ENCODE measurements around the gene TTLL8. TPM values are rescaled to one million over a fixed set of nuclear protein-coding genes. Genes with fewer than 3 reads are reported as not detected.

The TTLL8 gene
- total RNA-seq, 1 experiment from 2014 or later, result not detected

- ChIA-PET POLR2A (no interaction called here), CTCF (interaction anchor here (0.7 kb wide), 1 partner anchor 182 kb away, joined by 3 read pairs; no protein-coding TSS in a partner anchor), RAD21 (ENCODE audit: low non-redundant PET in 1 of 2, low total read pairs in 2 of 2, uncharacterized antibody in 2 of 2, unreplicated experiment in 2 of 2) (no interaction called here)
- BruUV-seq (replicated peaks), result no TSS peak
- Histone ChIP-seq H3K9me2 (ENCODE audit: insufficient read depth) (no peaks in the 10 kb centered on the region), H3K9ac (ENCODE audit: low read length) (no peak overlapping the region), H3K4me1 (ENCODE audit: control insufficient read depth in 1 of 2, insufficient read depth in 2 of 2, low read length in 2 of 2) (no peaks in the 10 kb centered on the region), H3K4me3 (replicated peaks in 1 of 2; ENCODE audit: low read depth in 1 of 2, low read length in 2 of 2) (no peak overlapping the region), H2AFZ (ENCODE audit: low read depth, low read length, poor library complexity, severe bottlenecking) (no peak overlapping the region), H3K9me3 (ENCODE audit: control insufficient read depth in 1 of 2, insufficient read depth in 1 of 2, low read depth in 1 of 2, low read length in 2 of 2) (peaks cover 0 to 16% of the 10 kb centered on the region in 2 experiments; a peak in 2 of 4 replicates), H3K4me2 (ENCODE audit: low read length) (no peak overlapping the region), H4K20me1 (ENCODE audit: insufficient read depth) (no peaks in the 10 kb centered on the region), H3K27ac (ENCODE audit: low read depth, low read length) (no peak overlapping the region), H3K27me3 (ENCODE audit: insufficient read depth, low read length) (no peaks in the 10 kb centered on the region), H3K36me3 (ENCODE audit: control insufficient read depth in 1 of 2, insufficient read depth in 2 of 2, low read length in 2 of 2) (no peaks in the 10 kb centered on the region), H3K79me2 (ENCODE audit: insufficient read depth, low read length) (no peaks in the 10 kb centered on the region)
- TF ChIP-seq YY1 (IDR thresholded peaks at IDR 0.05; ENCODE audit: extremely low read depth, insufficient replicate concordance, low read depth, low read length), result no peak
- TF ChIP-seq EZH2phosphoT487 (IDR thresholded peaks at IDR 0.05; ENCODE audit: borderline replicate concordance), result no peak
- TF ChIP-seq POLR2A (IDR thresholded peaks at IDR 0.05; ENCODE audit: borderline replicate concordance, extremely low read depth, insufficient read depth, insufficient read length), result no peak
- TF ChIP-seq CBX3 (IDR thresholded peaks at IDR 0.05; ENCODE audit: low read depth), result no peak
- no peak for TF ChIP-seq JUND (IDR thresholded peaks at IDR 0.05)
- no peak for TF ChIP-seq ATF3 (IDR thresholded peaks at IDR 0.05)
- TF ChIP-seq ZNF274 (IDR thresholded peaks at IDR 0.05; ENCODE audit: low read depth, low read length), result no peak
- TF ChIP-seq REST (IDR thresholded peaks at IDR 0.05; ENCODE audit: low read depth), result no peak
- TF ChIP-seq FOSL1 (IDR thresholded peaks at IDR 0.05; ENCODE audit: low read depth), result no peak
- no peak for TF ChIP-seq CEBPB (IDR thresholded peaks at IDR 0.05; ENCODE audit: low read depth)
- no peak for TF ChIP-seq EGR1 (IDR thresholded peaks at IDR 0.05; ENCODE audit: low read depth)
- no peak for TF ChIP-seq TCF7L2 (IDR thresholded peaks at IDR 0.05; ENCODE audit: borderline replicate concordance, extremely low read depth, insufficient read depth, insufficient read length)
- TF ChIP-seq ZBTB33 (IDR thresholded peaks at IDR 0.05; ENCODE audit: extremely low read depth, insufficient replicate concordance, low read length), result no peak
- TF ChIP-seq SP1 (IDR thresholded peaks at IDR 0.05; ENCODE audit: low read depth), result no peak
- TF ChIP-seq SRF (IDR thresholded peaks at IDR 0.05; ENCODE audit: low read depth), result no peak
- no peak for TF ChIP-seq SIN3A (IDR thresholded peaks at IDR 0.05; ENCODE audit: low read depth)
- TF ChIP-seq POLR2AphosphoS5 (IDR thresholded peaks at IDR 0.05; ENCODE audit: low read depth, low read length), result no peak
- no peak for TF ChIP-seq ZFX (IDR thresholded peaks at IDR 0.05)
- TF ChIP-seq CTCF (IDR thresholded peaks at IDR 0.05 in 2 of 3, conservative IDR thresholded peaks at IDR 0.05 in 1 of 3; ENCODE audit: borderline replicate concordance in 1 of 3, insufficient read depth in 1 of 3, low read depth in 2 of 3, low read length in 2 of 3), result no peak
- DNase-seq (ENCODE audit: low read depth, low spot score), result no peak
- intact Hi-C loops (cut with micrococcal nuclease), result no loop called here
- ATAC-seq, result no peak
Measured at GRCh38 chr22:50035976-50036724, 21.9 kb downstream of the TTLL8 start.

All from HCT116 (cell line).